Tibial nerve (tissue), 4 donors: Measurements from ENCODE around the gene HERC3. TPM values are rescaled to one million over a fixed set of nuclear protein-coding genes. Genes with fewer than 3 reads are reported as not detected.
A peak's percentile ranks its signal among the peaks of the same experiment; 100 is the strongest.

Experiments
- DNase-seq, 2 donors: peaks; one replicate each; pipeline ENCODE4 v3.0.0-alpha.2; 2019; ENCODE audit warnings: low spot score in 2 of 2
- H3K27ac ChIP-seq, 4 donors: fragments of 200-600 bp; sonication (generic) in 3 of 4; one replicate each; pipeline ENCODE4 v1.5.1; 2017 to 2019; ENCODE audit warnings: mild to moderate bottlenecking in 1 of 4
- H3K27me3 ChIP-seq, 2 donors: fragments of 200-600 bp; sonication (generic) in 1 of 2; one replicate each; pipeline versions ENCODE4 v1.5.1 to v1.6.0; 2017 to 2019
- H3K36me3 ChIP-seq, 3 donors: fragments of 200-600 bp; sonication (generic); one replicate each; pipeline ENCODE4 v1.5.1; 2018 to 2019
- H3K4me1 ChIP-seq, 4 donors: fragments of 200-600 bp; sonication (generic) in 3 of 4; one replicate each; pipeline ENCODE4 v1.5.1; 2017 to 2019
- H3K4me3 ChIP-seq, 4 donors: fragments of 200-600 bp; sonication (generic) in 3 of 4; one replicate each; pipeline ENCODE4 v1.5.1; 2017 to 2019; ENCODE audit warnings: mild to moderate bottlenecking in 1 of 4, moderate library complexity in 1 of 4
- H3K9me3 ChIP-seq, 4 donors: fragments of 200-600 bp; sonication (generic) in 3 of 4; one replicate each; pipeline ENCODE4 v1.5.1; 2017 to 2019
- EP300 ChIP-seq, 2 donors: sonication (generic); formaldehyde crosslinking; IDR thresholded peaks; one replicate each; pipeline ENCODE4 v1.6.1; 2017; ENCODE audit warnings: antibody characterized with exemption in 2 of 2, mild to moderate bottlenecking in 1 of 2
- POLR2A ChIP-seq, 2 donors: fragments of 450-650 bp; IDR thresholded peaks; one replicate each; pipeline ENCODE4 v1.6.1; 2017; ENCODE audit warnings: antibody characterized with exemption in 2 of 2, mild to moderate bottlenecking in 2 of 2, moderate library complexity in 2 of 2
- WGBS, 2 donors: methylation state at CpG; one replicate each; pipeline ENCODE4 v1.1.5; 2018; 5-methylcytosine and 5-hydroxymethylcytosine counted together
- total RNA-seq, 4 donors: library from RNA; depleted of rRNA; stranded (reverse); fragments of >200 nt; gene quantifications; one replicate each; pipeline ENCODE4 v1.1.0, GENCODE V29; 2016
- TF ChIP-seq, protein P1 (sequence below), 5 experiments: fragments of 200-600 bp in 3 of 5; fragments of 450-650 bp in 2 of 5; sonication (generic) in 3 of 5; IDR thresholded peaks; one replicate each; pipeline ENCODE4 v1.5.1; 2016 to 2019; ENCODE audit warnings: antibody characterized with exemption in 5 of 5, mild to moderate bottlenecking in 3 of 5, moderate library complexity in 2 of 5

HERC3 gene
- total RNA-seq, 4 donors from 2014 or later, result 30.0 to 61.0 (median 42.0) TPM

DNA sequence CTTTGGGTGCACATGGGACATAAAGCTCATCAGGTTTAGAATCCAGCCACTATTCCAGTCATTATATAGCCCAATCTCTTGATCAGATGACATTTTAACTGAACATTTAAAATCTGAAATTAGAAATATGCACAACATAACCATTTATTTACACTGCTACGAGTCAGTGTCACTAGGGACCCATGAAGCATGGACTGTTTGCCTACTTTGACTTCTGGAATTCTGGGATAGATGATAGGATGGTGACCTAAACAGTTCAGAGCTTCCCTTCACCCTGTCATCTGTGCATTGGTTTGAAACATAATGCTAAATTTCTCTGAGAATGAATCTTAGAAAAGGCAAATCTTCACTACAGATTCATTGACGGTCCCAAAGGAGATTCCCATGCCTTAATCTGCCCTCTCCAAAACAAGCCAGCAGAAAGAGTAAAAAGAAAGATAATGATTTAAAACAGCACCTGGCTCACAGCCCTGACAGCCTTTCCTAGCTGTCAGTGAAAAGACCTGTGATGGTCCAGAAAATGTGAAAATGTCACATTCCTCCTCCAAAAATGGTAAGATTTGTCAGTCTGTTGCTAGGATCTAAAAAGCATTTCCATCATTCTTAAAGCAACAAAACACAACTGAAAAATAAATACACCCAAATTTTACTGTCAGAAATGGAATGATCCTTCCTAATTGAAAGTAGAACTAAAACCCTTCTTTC is 18.9 kb upstream of the HERC3 start:
- TF ChIP-seq POLR2A (IDR thresholded peaks at IDR 0.05) (no peak), EP300 (IDR thresholded peaks at IDR 0.05) (no peak)
- TF ChIP-seq, protein P1, sequence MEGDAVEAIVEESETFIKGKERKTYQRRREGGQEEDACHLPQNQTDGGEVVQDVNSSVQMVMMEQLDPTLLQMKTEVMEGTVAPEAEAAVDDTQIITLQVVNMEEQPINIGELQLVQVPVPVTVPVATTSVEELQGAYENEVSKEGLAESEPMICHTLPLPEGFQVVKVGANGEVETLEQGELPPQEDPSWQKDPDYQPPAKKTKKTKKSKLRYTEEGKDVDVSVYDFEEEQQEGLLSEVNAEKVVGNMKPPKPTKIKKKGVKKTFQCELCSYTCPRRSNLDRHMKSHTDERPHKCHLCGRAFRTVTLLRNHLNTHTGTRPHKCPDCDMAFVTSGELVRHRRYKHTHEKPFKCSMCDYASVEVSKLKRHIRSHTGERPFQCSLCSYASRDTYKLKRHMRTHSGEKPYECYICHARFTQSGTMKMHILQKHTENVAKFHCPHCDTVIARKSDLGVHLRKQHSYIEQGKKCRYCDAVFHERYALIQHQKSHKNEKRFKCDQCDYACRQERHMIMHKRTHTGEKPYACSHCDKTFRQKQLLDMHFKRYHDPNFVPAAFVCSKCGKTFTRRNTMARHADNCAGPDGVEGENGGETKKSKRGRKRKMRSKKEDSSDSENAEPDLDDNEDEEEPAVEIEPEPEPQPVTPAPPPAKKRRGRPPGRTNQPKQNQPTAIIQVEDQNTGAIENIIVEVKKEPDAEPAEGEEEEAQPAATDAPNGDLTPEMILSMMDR (IDR thresholded peaks at IDR 0.05), result no peak
- no peaks in the 10 kb centered on the region for H3K9me3 ChIP-seq
- peaks cover 0 to 11% (median 4%) of the 10 kb centered on the region in 4 donors for H3K4me1 ChIP-seq
- H3K27ac ChIP-seq, result no peak overlapping the region
- H3K27me3 ChIP-seq, result no peaks in the 10 kb centered on the region
- no peak overlapping the region for H3K4me3 ChIP-seq
- no peak for DNase-seq
- 39% methylated on average over 2 of the region's 2 CpGs for WGBS, 2 donors
- no peaks in the 10 kb centered on the region for H3K36me3 ChIP-seq

DNA sequence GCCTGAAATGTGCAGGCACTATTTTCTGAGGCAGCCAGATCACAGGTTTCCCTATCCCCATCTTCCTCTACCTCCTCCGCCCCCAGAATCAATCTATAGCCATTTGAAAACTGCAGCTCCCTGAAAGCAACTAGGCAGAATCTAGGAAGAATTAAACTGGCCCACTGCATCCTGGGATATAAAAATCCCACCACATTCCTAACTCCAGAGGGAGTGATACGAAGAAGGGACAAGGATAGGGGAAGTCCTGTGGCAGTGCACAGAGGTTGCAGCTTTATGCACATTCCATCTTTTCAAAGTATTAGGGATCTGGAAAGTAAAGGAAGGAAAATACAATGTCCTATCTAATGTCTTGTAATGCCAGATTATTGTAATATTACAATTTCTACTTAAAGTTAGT is 18.3 kb upstream of the HERC3 start:
- H3K27me3 ChIP-seq, result no peaks in the 10 kb centered on the region
- no peaks in the 10 kb centered on the region for H3K36me3 ChIP-seq
- DNase-seq, result no peak
- TF ChIP-seq, protein P1 (IDR thresholded peaks at IDR 0.05), result peak in 1 of 5 experiments; percentile 8
- TF ChIP-seq POLR2A (IDR thresholded peaks at IDR 0.05), result no peak
- H3K9me3 ChIP-seq, result no peaks in the 10 kb centered on the region
- no peak overlapping the region for H3K4me3 ChIP-seq
- H3K27ac ChIP-seq, result no peak overlapping the region
- WGBS, 2 donors, result 53 to 62% methylated on average over 2 of the region's 2 CpGs
- H3K4me1 ChIP-seq, result peaks cover 0 to 11% (median 4%) of the 10 kb centered on the region in 4 donors

DNA sequence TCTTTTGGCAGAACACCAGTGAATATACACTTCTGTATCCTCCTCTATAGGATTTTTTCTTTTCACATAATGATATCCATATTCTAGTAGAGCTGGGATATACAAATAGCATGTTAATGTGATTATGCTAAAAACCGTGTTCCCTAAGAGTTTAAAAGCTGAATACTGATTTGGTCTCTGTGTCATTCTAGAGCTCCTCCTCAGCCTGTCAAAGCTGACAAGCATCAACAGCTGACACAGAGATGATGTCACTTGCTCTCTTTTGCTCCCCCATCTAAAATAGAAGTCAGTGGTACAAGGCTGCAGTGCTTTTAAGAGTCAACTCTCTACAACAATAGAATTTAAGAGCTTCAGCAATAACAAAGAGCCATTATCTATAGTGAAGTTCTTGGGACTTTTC is 17.1 kb upstream of the HERC3 start:
- H3K36me3 ChIP-seq, result no peaks in the 10 kb centered on the region
- TF ChIP-seq EP300 (IDR thresholded peaks at IDR 0.05) (no peak), POLR2A (IDR thresholded peaks at IDR 0.05) (no peak)
- TF ChIP-seq, protein P1 (IDR thresholded peaks at IDR 0.05), result no peak
- peaks cover 0 to 11% (median 4%) of the 10 kb centered on the region in 4 donors for H3K4me1 ChIP-seq
- H3K4me3 ChIP-seq, result no peak overlapping the region
- no peaks in the 10 kb centered on the region for H3K27me3 ChIP-seq
- H3K9me3 ChIP-seq, result no peaks in the 10 kb centered on the region
- DNase-seq, result no peak
- no peak overlapping the region for H3K27ac ChIP-seq
- 38 to 50% methylated on average over 1 of the region's 1 CpG for WGBS, 2 donors

DNA sequence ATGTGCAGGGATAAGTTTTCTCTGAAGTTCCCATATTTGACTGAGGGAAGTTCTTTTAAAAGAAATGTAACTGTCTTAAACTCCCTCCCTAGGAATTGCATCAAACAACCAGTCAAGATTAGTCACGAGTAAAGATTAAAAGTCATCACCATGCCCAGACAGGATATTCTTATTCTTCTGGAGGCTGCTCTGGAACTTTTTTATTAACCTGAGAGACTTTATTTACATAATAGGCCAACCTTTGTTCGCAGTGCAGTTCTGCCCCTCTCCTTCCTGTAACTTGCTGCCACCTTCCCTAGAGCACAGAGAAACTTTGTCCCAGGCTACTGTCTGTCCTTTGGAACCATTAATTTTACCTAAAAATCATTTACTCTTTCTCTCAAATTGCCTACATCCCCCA is 9.8 kb upstream of the HERC3 start:
- DNase-seq, result no peak
- Histone ChIP-seq H3K27ac (no peak overlapping the region), H3K27me3 (no peaks in the 10 kb centered on the region), H3K4me1 (no peaks in the 10 kb centered on the region), H3K9me3 (no peaks in the 10 kb centered on the region), H3K4me3 (no peak overlapping the region), H3K36me3 (no peaks in the 10 kb centered on the region)
- 66 to 83% methylated on average over 2 of the region's 2 CpGs for WGBS, 2 donors
- TF ChIP-seq POLR2A (IDR thresholded peaks at IDR 0.05) (no peak), EP300 (IDR thresholded peaks at IDR 0.05) (no peak)
- TF ChIP-seq, protein P1 (IDR thresholded peaks at IDR 0.05), result no peak

DNA sequence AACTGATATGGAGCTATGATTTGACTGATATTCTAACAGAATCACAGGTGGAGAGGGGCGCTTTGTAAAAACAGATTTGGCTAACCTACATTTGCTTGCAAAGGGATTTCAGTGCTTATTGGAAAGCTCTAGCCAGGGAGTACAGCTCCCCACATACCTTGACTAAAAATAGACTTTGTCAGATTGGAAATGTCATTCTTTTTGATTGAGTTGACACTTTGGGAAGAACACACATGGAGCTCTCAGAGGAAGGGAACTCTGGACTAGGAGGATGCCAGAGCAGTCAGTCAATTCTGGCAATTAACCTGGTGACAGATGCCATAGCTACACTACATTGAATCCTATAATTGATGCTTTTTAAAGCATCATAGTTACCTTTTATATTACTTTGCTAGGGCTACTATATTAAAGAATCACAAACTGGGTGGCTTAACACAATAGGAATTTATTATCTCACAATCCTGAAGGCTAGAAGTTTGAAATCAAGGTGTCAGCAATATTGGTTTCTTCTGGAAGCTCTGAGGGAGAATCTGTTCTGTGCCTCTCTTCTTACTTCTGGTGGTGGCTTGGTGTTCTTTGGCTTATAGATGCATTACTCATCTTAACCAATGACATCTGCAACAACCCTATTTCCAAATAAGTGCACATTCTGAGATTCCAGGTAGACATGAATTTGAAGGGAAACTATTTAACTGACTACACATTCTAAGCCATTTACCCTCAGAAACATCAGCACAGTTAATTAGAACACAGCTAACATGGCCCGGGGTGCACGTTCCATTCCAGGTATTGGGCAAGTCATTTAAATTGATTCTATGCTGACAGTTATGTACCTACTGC is 8.4 kb upstream of the HERC3 start:
- no peaks in the 10 kb centered on the region for H3K4me1 ChIP-seq
- no peaks in the 10 kb centered on the region for H3K27me3 ChIP-seq
- no peak overlapping the region for H3K4me3 ChIP-seq
- TF ChIP-seq EP300 (IDR thresholded peaks at IDR 0.05) (no peak), POLR2A (IDR thresholded peaks at IDR 0.05) (no peak)
- TF ChIP-seq, protein P1 (IDR thresholded peaks at IDR 0.05), result no peak
- WGBS, 2 donors, result 84 to 92% methylated on average over 3 of the region's 3 CpGs
- DNase-seq, result no peak
- no peak overlapping the region for H3K27ac ChIP-seq
- no peaks in the 10 kb centered on the region for H3K36me3 ChIP-seq
- no peaks in the 10 kb centered on the region for H3K9me3 ChIP-seq
